GM23338 (cell line): ENCODE data around the gene GAA. TPM values are rescaled to one million over a fixed set of nuclear protein-coding genes. Genes with fewer than 3 reads are reported as not detected.

Experiments used
- ATAC-seq: fragments of 200-7000 bp; cut with Tn5 transposase; 3 replicates; pipeline ENCODE4 v1.9.1; 2020
- DNase-seq: peaks from one replicate; pipeline ENCODE4 v3.0.0-alpha.2; 2015; ENCODE audit warnings: low spot score
- H2AFZ ChIP-seq: fragments of 200-600 bp; sonication (generic); 2 replicates; pipeline ENCODE4 v1.8.0; 2016; ENCODE audit warnings: antibody characterized with exemption, mild to moderate bottlenecking, moderate library complexity
- H3F3A ChIP-seq: fragments of 200-600 bp; sonication (generic); replicated peaks from 2 replicates; pipeline ENCODE4 v1.8.0; 2017; ENCODE audit warnings: antibody characterized with exemption, mixed run types, low read depth
- H3K27ac ChIP-seq: fragments of 200-600 bp; sonication (generic); 2 replicates; pipeline ENCODE4 v1.6.1; 2016; ENCODE audit warnings: low read depth
- H3K27me3 ChIP-seq: fragments of 200-600 bp; sonication (generic); 2 replicates; pipeline ENCODE4 v1.8.0; 2016; ENCODE audit warnings: mild to moderate bottlenecking, mixed run types, moderate library complexity; ENCODE audit not compliant: insufficient read depth
- H3K36me3 ChIP-seq: fragments of 200-600 bp; sonication (generic); 2 replicates; pipeline ENCODE4 v1.8.0; 2016; ENCODE audit warnings: mild to moderate bottlenecking; ENCODE audit not compliant: insufficient read depth
- H3K4me1 ChIP-seq: fragments of 200-600 bp; sonication (generic); 2 replicates; pipeline ENCODE4 v1.8.0; 2016; ENCODE audit warnings: mild to moderate bottlenecking, moderate library complexity; ENCODE audit not compliant: insufficient read depth
- H3K4me2 ChIP-seq: fragments of 200-600 bp; sonication (generic); 2 replicates; pipeline ENCODE4 v1.7.1; 2017; ENCODE audit warnings: mixed run types
- H3K4me3 ChIP-seq: fragments of 200-600 bp; sonication (generic); 2 replicates; pipeline ENCODE4 v1.6.1; 2016; ENCODE audit warnings: mixed run types
- H3K79me2 ChIP-seq: fragments of 200-600 bp; sonication (generic); replicated peaks from 2 replicates; pipeline ENCODE4 v1.8.0; 2017; ENCODE audit warnings: mild to moderate bottlenecking; ENCODE audit not compliant: insufficient read depth
- H3K9me2 ChIP-seq: fragments of 200-600 bp; sonication (generic); 2 replicates; pipeline ENCODE4 v1.8.0; 2017; ENCODE audit not compliant: insufficient read depth
- H4K20me1 ChIP-seq: fragments of 200-600 bp; sonication (generic); replicated peaks from 2 replicates; pipeline ENCODE4 v1.8.0; 2017; ENCODE audit warnings: mild to moderate bottlenecking; ENCODE audit not compliant: insufficient read depth
- H3K27ac Mint-ChIP-seq: 2 replicates; pipeline ENCODE4 v1.8.0; 2020; ENCODE audit warnings: inconsistent platforms, mild to moderate bottlenecking, moderate library complexity, mixed read lengths
- H3K27me3 Mint-ChIP-seq: 3 replicates; pipeline ENCODE4 v1.8.0; 2022; ENCODE audit warnings: low read depth, mild to moderate bottlenecking, moderate library complexity, mixed read lengths, inconsistent platforms; ENCODE audit not compliant: insufficient read depth, poor library complexity
- H3K36me3 Mint-ChIP-seq: 3 replicates; pipeline ENCODE4 v1.8.0; 2021; ENCODE audit warnings: low read depth, mild to moderate bottlenecking, inconsistent platforms, moderate library complexity, mixed read lengths
- H3K4me1 Mint-ChIP-seq: 3 replicates; pipeline ENCODE4 v1.8.0; 2020; ENCODE audit warnings: mild to moderate bottlenecking, inconsistent platforms, mixed read lengths
- H3K4me3 Mint-ChIP-seq: 3 replicates; pipeline ENCODE4 v1.8.0; 2021; ENCODE audit warnings: moderate library complexity, mild to moderate bottlenecking, inconsistent platforms, mixed read lengths
- H3K9me3 Mint-ChIP-seq: 3 replicates; pipeline ENCODE4 v1.8.0; 2020; ENCODE audit warnings: moderate library complexity, mild to moderate bottlenecking, inconsistent platforms, mixed read lengths
- CREB1 ChIP-seq: fragments of 250-450 bp; sonication (Bioruptor Pico); IDR thresholded peaks from 2 replicates; pipeline ENCODE4 v1.5.0; 2020; ENCODE audit warnings: low read depth, mild to moderate bottlenecking, moderate library complexity
- CTCF ChIP-seq, 2 experiments: fragments of 200-600 bp in 1 of 2; sonication (generic) in 1 of 2; conservative IDR thresholded peaks; 2 replicates each; pipeline versions ENCODE4 v1.5.1 to v1.6.1; 2016 to 2017; ENCODE audit warnings: antibody characterized with exemption in 2 of 2, low read depth in 2 of 2, mild to moderate bottlenecking in 2 of 2, moderate library complexity in 1 of 2
- ETS1 ChIP-seq: IDR thresholded peaks from 2 replicates; pipeline ENCODE4 v1.6.1; 2016; ENCODE audit warnings: antibody characterized with exemption
- ZNF331 ChIP-seq: fragments of 250-450 bp; sonication (Bioruptor Pico); IDR thresholded peaks from 2 replicates; pipeline ENCODE4 v1.5.0; 2020; ENCODE audit warnings: low read depth, mild to moderate bottlenecking, moderate library complexity
- polyA plus RNA-seq: library from polyadenylated mRNA; unstranded; fragments of >200 nt; fragmentation: Nextera tagmentation; extraction: Ambion mirVana; gene quantifications from 2 replicates; pipeline ENCODE4 v1.2.1, GENCODE V29; 2016
- total RNA-seq: library from RNA; depleted of rRNA; stranded (reverse); fragments of >200 nt; shearing (Covaris generic); gene quantifications from 2 replicates; pipeline ENCODE4 v1.2.3, GENCODE V29; 2014

The GAA gene
- total and polyA plus RNA-seq, 2 experiments from 2014 or later: 72.5 to 98.1 TPM

GRCh38 chr17:80082403-80083135, 18.8 kb upstream of the GAA start:
- peak; percentile 74 to 81 for TF ChIP-seq CTCF (conservative IDR thresholded peaks at IDR 0.05; ENCODE audit: low read depth in 2 of 2)
- TF ChIP-seq ZNF331 (CRISPR knock-in tag): no peak
- TF ChIP-seq CREB1 (CRISPR knock-in tag): peak; percentile 27; the same call in 1 of the 2 replicates
- Histone ChIP-seq H3K4me3 (no peak overlapping the region), H2AFZ (no peak overlapping the region), H3K9me2 (no peaks in the 10 kb centered on the region), H3K27me3 (no peaks in the 10 kb centered on the region), H4K20me1 (no peaks in the 10 kb centered on the region; the same call in 1 of the 2 replicates), H3K27ac (no peak overlapping the region), H3K79me2 (no peaks in the 10 kb centered on the region), H3F3A (0 out of 2 replicates have a peak, but pooled peaks cover 6% of the 10 kb centered on the region), H3K4me2 (no peak overlapping the region), H3K36me3 (no peaks in the 10 kb centered on the region), H3K4me1 (peaks cover 12% of the 10 kb centered on the region)
- H3K9me3 Mint-ChIP-seq: no peaks in the 10 kb centered on the region
- H3K36me3 Mint-ChIP-seq: peaks cover 2% of the 10 kb centered on the region; the same call in 2 of the 3 replicates
- peaks cover 3% of the 10 kb centered on the region for H3K27me3 Mint-ChIP-seq
- H3K4me1 Mint-ChIP-seq: peaks cover 12% of the 10 kb centered on the region
- ATAC-seq (peak; percentile 83), DNase-seq (peak; percentile 85)
- no peak overlapping the region for H3K27ac Mint-ChIP-seq
- no peak overlapping the region for H3K4me3 Mint-ChIP-seq

- no peak overlapping the region for H2AFZ ChIP-seq
- H3K27me3 Mint-ChIP-seq: peaks cover 3% of the 10 kb centered on the region
Observed at GRCh38 chr17:80083136-80083661, 18.2 kb upstream of the GAA start.

More at GRCh38 chr17:80083136-80083661, 18.2 kb upstream of the GAA start:
- Mint-ChIP-seq H3K4me3 (no peak overlapping the region), H3K4me1 (peaks cover 12% of the 10 kb centered on the region), H3K36me3 (peaks cover 2% of the 10 kb centered on the region; the same call in 1 of the 3 replicates), H3K27ac (no peak overlapping the region), H3K9me3 (no peaks in the 10 kb centered on the region)
- Histone ChIP-seq H3F3A (0 out of 2 replicates have a peak, but pooled peaks cover 6% of the 10 kb centered on the region), H3K27ac (no peak overlapping the region), H3K27me3 (no peaks in the 10 kb centered on the region), H4K20me1 (no peaks in the 10 kb centered on the region; the same call in 1 of the 2 replicates), H3K9me2 (no peaks in the 10 kb centered on the region), H3K4me2 (no peak overlapping the region), H3K4me3 (no peak overlapping the region), H3K79me2 (no peaks in the 10 kb centered on the region), H3K4me1 (peaks cover 12% of the 10 kb centered on the region), H3K36me3 (no peaks in the 10 kb centered on the region)
- TF ChIP-seq ETS1: no peak
- TF ChIP-seq CTCF (conservative IDR thresholded peaks at IDR 0.05; ENCODE audit: low read depth in 2 of 2): no peak
- no peak for ATAC-seq
- DNase-seq: no peak
